ENCODE data around the gene ADGRG4. TPM values are rescaled to one million over a fixed set of nuclear protein-coding genes. Genes with fewer than 3 reads are reported as not detected.

Gene ADGRG4
- total RNA-seq, 1 donor from 2014 or later, result not detected

DNA sequence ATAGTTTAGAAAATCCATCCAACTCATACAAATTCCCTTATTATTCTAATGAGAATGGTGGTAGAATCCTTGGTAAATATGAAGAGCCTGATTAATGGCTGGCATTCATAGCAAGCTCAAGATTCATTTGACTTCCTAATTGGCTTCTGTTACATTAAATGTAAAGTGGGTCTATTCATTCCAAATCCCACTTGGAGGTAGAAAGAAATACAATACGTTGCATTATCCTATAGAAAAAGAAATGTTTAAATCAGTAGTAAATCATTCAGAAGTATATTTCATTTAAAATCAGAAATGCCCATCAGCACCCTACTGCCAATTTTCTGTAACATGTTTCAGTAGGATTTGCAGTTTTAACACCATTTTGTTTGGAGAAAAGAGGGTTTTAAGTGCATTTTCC lies 6.7 kb downstream of the ADGRG4 start:
- Mint-ChIP-seq H3K27ac (ENCODE audit: unreplicated experiment) (no peak overlapping the region), H3K27me3 (ENCODE audit: unreplicated experiment) (no peaks in the 10 kb centered on the region), H3K4me1 (ENCODE audit: low read depth, unreplicated experiment) (no peaks in the 10 kb centered on the region), H3K4me3 (ENCODE audit: unreplicated experiment) (no peak overlapping the region), H3K9me3 (ENCODE audit: unreplicated experiment) (no peaks in the 10 kb centered on the region), H3K36me3 (ENCODE audit: unreplicated experiment) (no peaks in the 10 kb centered on the region)
- DNase-seq, result no peak
- TF ChIP-seq, protein P1, sequence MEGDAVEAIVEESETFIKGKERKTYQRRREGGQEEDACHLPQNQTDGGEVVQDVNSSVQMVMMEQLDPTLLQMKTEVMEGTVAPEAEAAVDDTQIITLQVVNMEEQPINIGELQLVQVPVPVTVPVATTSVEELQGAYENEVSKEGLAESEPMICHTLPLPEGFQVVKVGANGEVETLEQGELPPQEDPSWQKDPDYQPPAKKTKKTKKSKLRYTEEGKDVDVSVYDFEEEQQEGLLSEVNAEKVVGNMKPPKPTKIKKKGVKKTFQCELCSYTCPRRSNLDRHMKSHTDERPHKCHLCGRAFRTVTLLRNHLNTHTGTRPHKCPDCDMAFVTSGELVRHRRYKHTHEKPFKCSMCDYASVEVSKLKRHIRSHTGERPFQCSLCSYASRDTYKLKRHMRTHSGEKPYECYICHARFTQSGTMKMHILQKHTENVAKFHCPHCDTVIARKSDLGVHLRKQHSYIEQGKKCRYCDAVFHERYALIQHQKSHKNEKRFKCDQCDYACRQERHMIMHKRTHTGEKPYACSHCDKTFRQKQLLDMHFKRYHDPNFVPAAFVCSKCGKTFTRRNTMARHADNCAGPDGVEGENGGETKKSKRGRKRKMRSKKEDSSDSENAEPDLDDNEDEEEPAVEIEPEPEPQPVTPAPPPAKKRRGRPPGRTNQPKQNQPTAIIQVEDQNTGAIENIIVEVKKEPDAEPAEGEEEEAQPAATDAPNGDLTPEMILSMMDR (IDR thresholded peaks at IDR 0.05; ENCODE audit: partially characterized antibody, unreplicated experiment), result no peak

DNA sequence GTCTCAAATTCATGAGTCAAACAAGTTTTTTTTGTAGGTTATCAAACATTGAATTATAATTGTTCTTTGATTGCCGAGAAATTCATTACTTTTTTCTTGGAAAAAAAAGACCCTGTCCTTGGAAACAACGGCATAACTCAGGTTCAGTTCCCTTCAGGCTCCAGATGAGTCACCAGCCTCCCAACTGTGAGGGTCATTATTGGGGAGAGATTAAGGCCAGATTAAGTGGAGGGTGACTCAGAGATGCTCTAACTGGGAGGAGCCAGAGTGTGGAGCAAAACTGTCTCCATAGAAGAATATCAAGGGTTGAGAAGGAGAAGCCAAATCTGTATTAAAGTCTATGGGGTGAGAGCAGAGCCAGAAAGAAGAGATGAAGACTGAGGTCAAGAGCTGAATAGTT lies 9.6 kb downstream of the ADGRG4 start:
- Mint-ChIP-seq H3K9me3 (ENCODE audit: unreplicated experiment) (no peaks in the 10 kb centered on the region), H3K4me3 (ENCODE audit: unreplicated experiment) (no peak overlapping the region), H3K36me3 (ENCODE audit: unreplicated experiment) (peaks cover 3% of the 10 kb centered on the region), H3K27me3 (ENCODE audit: unreplicated experiment) (no peaks in the 10 kb centered on the region), H3K4me1 (ENCODE audit: low read depth, unreplicated experiment) (no peaks in the 10 kb centered on the region), H3K27ac (ENCODE audit: unreplicated experiment) (no peak overlapping the region)
- no peak for DNase-seq
- TF ChIP-seq, protein P1 (IDR thresholded peaks at IDR 0.05; ENCODE audit: partially characterized antibody, unreplicated experiment), result no peak

DNA sequence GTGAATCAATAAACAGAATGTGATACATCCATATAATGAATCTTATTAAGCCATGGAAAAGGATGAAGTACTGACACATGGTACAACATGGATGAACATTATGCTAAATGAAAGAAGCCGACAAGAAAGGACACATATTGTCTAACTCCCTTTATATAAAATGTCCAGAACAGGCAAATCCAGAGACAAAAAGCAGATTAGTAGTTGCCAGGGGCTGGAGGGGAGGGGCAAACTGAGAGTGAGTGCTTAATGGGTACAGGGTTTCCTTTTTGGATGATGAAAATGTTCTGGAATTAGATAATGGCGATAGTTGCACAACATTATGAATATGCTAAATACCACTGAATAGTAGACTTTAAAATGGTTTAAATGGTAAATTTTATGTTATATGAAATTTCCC lies 17.4 kb downstream of the ADGRG4 start:
- no peak for DNase-seq
- Mint-ChIP-seq H3K9me3 (ENCODE audit: unreplicated experiment) (peaks cover 7% of the 10 kb centered on the region), H3K4me3 (ENCODE audit: unreplicated experiment) (no peak overlapping the region), H3K4me1 (ENCODE audit: low read depth, unreplicated experiment) (peaks cover 36% of the 10 kb centered on the region), H3K27me3 (ENCODE audit: unreplicated experiment) (peaks cover 2% of the 10 kb centered on the region), H3K36me3 (ENCODE audit: unreplicated experiment) (no peaks in the 10 kb centered on the region), H3K27ac (ENCODE audit: unreplicated experiment) (peak overlapping the region; percentile 80)
- TF ChIP-seq, protein P1 (IDR thresholded peaks at IDR 0.05; ENCODE audit: partially characterized antibody, unreplicated experiment), result no peak

DNA sequence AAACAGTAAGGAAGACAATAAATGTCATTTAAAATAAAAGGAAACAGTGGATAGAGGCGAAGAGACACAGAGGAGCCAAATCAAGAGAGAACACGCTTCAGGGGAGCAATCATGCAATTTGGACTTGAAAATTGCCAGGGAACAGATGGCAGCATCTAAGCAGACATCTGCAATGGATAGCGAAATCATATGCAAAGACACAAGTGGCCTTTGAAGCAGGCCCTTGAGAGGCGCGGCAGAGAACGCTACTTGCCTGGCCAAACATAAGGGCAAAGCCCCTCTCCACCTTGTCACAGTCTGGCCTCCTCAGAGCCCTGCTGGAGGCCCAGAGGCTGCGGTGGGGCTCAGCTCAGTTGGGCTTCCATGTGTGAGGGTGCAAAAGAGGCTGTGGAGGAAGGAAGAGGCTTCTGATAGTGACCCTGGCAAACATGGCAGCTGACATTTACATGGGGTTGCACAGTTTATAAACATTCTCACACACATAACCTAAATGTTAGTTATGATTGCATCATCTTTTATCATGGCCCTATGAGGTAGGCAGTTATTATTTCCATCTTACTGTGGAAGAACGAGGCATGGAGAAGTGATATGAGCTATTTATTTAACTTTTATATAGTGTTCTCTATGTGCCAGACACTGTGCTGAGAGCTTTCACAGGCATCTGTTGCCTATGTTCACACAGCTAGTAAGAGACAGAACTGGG lies 18.3 kb downstream of the ADGRG4 start:
- TF ChIP-seq, protein P1 (IDR thresholded peaks at IDR 0.05; ENCODE audit: partially characterized antibody, unreplicated experiment), result no peak
- peaks cover 36% of the 10 kb centered on the region for H3K4me1 Mint-ChIP-seq (ENCODE audit: low read depth, unreplicated experiment)
- H3K9me3 Mint-ChIP-seq (ENCODE audit: unreplicated experiment), result peaks cover 7% of the 10 kb centered on the region
- H3K36me3 Mint-ChIP-seq (ENCODE audit: unreplicated experiment), result no peaks in the 10 kb centered on the region
- H3K27ac Mint-ChIP-seq (ENCODE audit: unreplicated experiment), result peak overlapping the region; percentile 80
- H3K27me3 Mint-ChIP-seq (ENCODE audit: unreplicated experiment), result peaks cover 2% of the 10 kb centered on the region
- peak; percentile 50 for DNase-seq
- H3K4me3 Mint-ChIP-seq (ENCODE audit: unreplicated experiment), result peak overlapping the region; percentile 45

DNA sequence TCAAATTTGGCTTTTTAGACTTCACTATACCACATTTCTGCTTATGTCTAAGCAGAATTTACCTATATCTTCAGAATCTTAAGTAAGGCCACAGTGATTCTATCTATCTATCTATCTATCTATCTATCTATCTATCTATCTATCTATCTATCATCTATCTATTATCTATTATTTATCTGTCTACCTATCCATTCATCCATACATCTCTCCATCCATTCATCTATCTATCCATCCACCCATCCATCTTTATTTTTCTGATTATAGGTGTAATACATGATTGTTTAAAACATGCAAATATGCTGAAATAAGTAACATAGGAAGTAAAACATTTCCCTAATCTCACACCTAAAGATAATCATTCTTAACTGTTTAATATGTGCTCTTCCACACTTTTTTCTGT lies 18.8 kb downstream of the ADGRG4 start:
- peaks cover 36% of the 10 kb centered on the region for H3K4me1 Mint-ChIP-seq (ENCODE audit: low read depth, unreplicated experiment)
- H3K27me3 Mint-ChIP-seq (ENCODE audit: unreplicated experiment), result peaks cover 2% of the 10 kb centered on the region
- DNase-seq, result no peak
- H3K27ac Mint-ChIP-seq (ENCODE audit: unreplicated experiment), result peak overlapping the region; percentile 80
- H3K9me3 Mint-ChIP-seq (ENCODE audit: unreplicated experiment), result peaks cover 7% of the 10 kb centered on the region
- H3K4me3 Mint-ChIP-seq (ENCODE audit: unreplicated experiment), result no peak overlapping the region
- TF ChIP-seq, protein P1 (IDR thresholded peaks at IDR 0.05; ENCODE audit: partially characterized antibody, unreplicated experiment), result no peak
- no peaks in the 10 kb centered on the region for H3K36me3 Mint-ChIP-seq (ENCODE audit: unreplicated experiment)
